Activated CD4-positive, alpha-beta T cell treated with anti-CD3 and anti-CD28 coated beads, Interleukin-2, amount 10 ng/mL, durations not matched to agents 7 days and 5 days (primary cell): ENCODE data around the gene CEP152. TPM values are rescaled to one million over a fixed set of nuclear protein-coding genes. Genes with fewer than 3 reads are reported as not detected.
"Not testable (repeated sequence)": the region's sequence is repeated elsewhere in the genome, so short reads cannot be mapped to it uniquely, and the experiment has no call there.

Experiments used
- CTCF ChIA-PET: fragments of 350-600 bp; sonication (Branson Sonifier 250); formaldehyde crosslinking; loops from one replicate; lab custom pipeline; 2021; ENCODE audit warnings: antibody characterized with exemption; lab: Charles Lee
- POLR2A ChIA-PET: fragments of 350-600 bp; sonication (Branson Sonifier 250); formaldehyde crosslinking; loops from one replicate; lab custom pipeline; 2021; ENCODE audit warnings: antibody characterized with exemption; lab: Charles Lee
- DNase-seq: peaks from one replicate; pipeline ENCODE4 v3.0.0-alpha.2; 2020
- H3K27ac Mint-ChIP-seq: one replicate; pipeline ENCODE4 v1.8.0; 2021; ENCODE audit warnings: mild to moderate bottlenecking, moderate library complexity, mixed read lengths
- H3K27me3 Mint-ChIP-seq: one replicate; pipeline ENCODE4 v1.8.0; 2021; ENCODE audit warnings: mixed read lengths
- H3K36me3 Mint-ChIP-seq: one replicate; pipeline ENCODE4 v1.8.0; 2021; ENCODE audit warnings: low read depth, mixed read lengths
- H3K4me1 Mint-ChIP-seq: one replicate; pipeline ENCODE4 v1.8.0; 2021; ENCODE audit warnings: mixed read lengths
- H3K4me3 Mint-ChIP-seq: one replicate; pipeline ENCODE4 v1.8.0; 2021; ENCODE audit warnings: mild to moderate bottlenecking, moderate library complexity, mixed read lengths
- H3K9me3 Mint-ChIP-seq: one replicate; pipeline ENCODE4 v1.8.0; 2021; ENCODE audit warnings: mixed read lengths
- total RNA-seq, 2 experiments: library from RNA; stranded (reverse); gene quantifications; one replicate each; pipeline ENCODE4 v1.2.3, GENCODE V29; 2021

CEP152 gene
- total RNA-seq, 2 experiments from 2014 or later: 36.2 to 38.0 TPM

- no peak overlapping the region for H3K4me3 Mint-ChIP-seq
- peaks cover 57% of the 10 kb centered on the region for H3K4me1 Mint-ChIP-seq
- ChIA-PET POLR2A (no interaction called here), CTCF (no interaction called here)
- H3K27me3 Mint-ChIP-seq: no peaks in the 10 kb centered on the region
- peaks cover 49% of the 10 kb centered on the region for H3K36me3 Mint-ChIP-seq
- no peak overlapping the region for H3K27ac Mint-ChIP-seq
- H3K9me3 Mint-ChIP-seq: no peaks in the 10 kb centered on the region
- no peak for DNase-seq
These were observed 8.0 kb downstream of the CEP152 start for GRCh38 chr15:48802867-48803266.

- Mint-ChIP-seq H3K4me1 (peaks cover 63% of the 10 kb centered on the region), H3K4me3 (no peak overlapping the region), H3K27me3 (no peaks in the 10 kb centered on the region), H3K27ac (no peak overlapping the region), H3K36me3 (peaks cover 54% of the 10 kb centered on the region), H3K9me3 (no peaks in the 10 kb centered on the region)
- no peak for DNase-seq
- ChIA-PET POLR2A (interaction anchor here (0.7 kb wide), 1 partner anchor 24 kb away, joined by 12 read pairs; no protein-coding TSS in a partner anchor), CTCF (no interaction called here)
These were observed 8.6 kb downstream of the CEP152 start for GRCh38 chr15:48802257-48802656.

- H3K27ac Mint-ChIP-seq: no peak overlapping the region
- no peak for DNase-seq
- no peak overlapping the region for H3K4me3 Mint-ChIP-seq
- ChIA-PET CTCF (interaction anchor here (1.5 kb wide), 1 partner anchor 10 kb away, joined by 10 read pairs; the partner anchor contains the start of gene CEP152), POLR2A (interaction anchor here (0.6 kb wide), 1 partner anchor 10 kb away, joined by 3 read pairs; the partner anchor contains the start of gene CEP152)
- H3K9me3 Mint-ChIP-seq: no peaks in the 10 kb centered on the region
- H3K36me3 Mint-ChIP-seq: peaks cover 61% of the 10 kb centered on the region
- H3K4me1 Mint-ChIP-seq: peaks cover 62% of the 10 kb centered on the region
- H3K27me3 Mint-ChIP-seq: no peaks in the 10 kb centered on the region
These were observed 9.9 kb downstream of the CEP152 start for GRCh38 chr15:48800811-48801455.

GRCh38 chr15:48800245-48800644 is 10.6 kb downstream of the CEP152 start:
- Mint-ChIP-seq H3K27ac (no peak overlapping the region), H3K4me1 (peaks cover 59% of the 10 kb centered on the region)
- CTCF ChIA-PET: no interaction called here

GRCh38 chr15:48798319-48798718 is 12.6 kb downstream of the CEP152 start:
- Mint-ChIP-seq H3K27me3 (no peaks in the 10 kb centered on the region), H3K9me3 (no peaks in the 10 kb centered on the region), H3K27ac (no peak overlapping the region), H3K36me3 (peaks cover 51% of the 10 kb centered on the region), H3K4me1 (peaks cover 51% of the 10 kb centered on the region), H3K4me3 (no peak overlapping the region)
- CTCF ChIA-PET: no interaction called here
- no peak for DNase-seq
- POLR2A ChIA-PET: no interaction called here

More at GRCh38 chr15:48800245-48800644, 10.6 kb downstream of the CEP152 start:
- H3K27me3 Mint-ChIP-seq: no peaks in the 10 kb centered on the region
- no peak for DNase-seq
- peaks cover 61% of the 10 kb centered on the region for H3K36me3 Mint-ChIP-seq
- POLR2A ChIA-PET: no interaction called here
- H3K9me3 Mint-ChIP-seq: no peaks in the 10 kb centered on the region
- H3K4me3 Mint-ChIP-seq: no peak overlapping the region

GRCh38 chr15:48796930-48797329 is 13.9 kb downstream of the CEP152 start:
- H3K27me3 Mint-ChIP-seq: no peaks in the 10 kb centered on the region
- peak overlapping the region; percentile 36 for H3K4me3 Mint-ChIP-seq
- POLR2A ChIA-PET: no interaction called here
- peaks cover 47% of the 10 kb centered on the region for H3K4me1 Mint-ChIP-seq
- peaks cover 53% of the 10 kb centered on the region for H3K36me3 Mint-ChIP-seq
- no peak for DNase-seq
- H3K9me3 Mint-ChIP-seq: no peaks in the 10 kb centered on the region
- H3K27ac Mint-ChIP-seq: peak overlapping the region; percentile 83
- CTCF ChIA-PET: no interaction called here

- CTCF ChIA-PET: no interaction called here
- H3K9me3 Mint-ChIP-seq: no peaks in the 10 kb centered on the region
- H3K4me1 Mint-ChIP-seq: peaks cover 47% of the 10 kb centered on the region
- peak overlapping the region; percentile 83 for H3K27ac Mint-ChIP-seq
- DNase-seq: no peak
- no peaks in the 10 kb centered on the region for H3K27me3 Mint-ChIP-seq
- H3K4me3 Mint-ChIP-seq: peak overlapping the region; percentile 36
- POLR2A ChIA-PET: no interaction called here
- H3K36me3 Mint-ChIP-seq: peaks cover 53% of the 10 kb centered on the region
These were observed 14.3 kb downstream of the CEP152 start for GRCh38 chr15:48796521-48796920.

- CTCF ChIA-PET: no interaction called here
- Mint-ChIP-seq H3K36me3 (peaks cover 48% of the 10 kb centered on the region), H3K4me1 (peaks cover 42% of the 10 kb centered on the region), H3K9me3 (no peaks in the 10 kb centered on the region), H3K27me3 (no peaks in the 10 kb centered on the region), H3K27ac (no peak overlapping the region), H3K4me3 (no peak overlapping the region)
- DNase-seq: no peak
- POLR2A ChIA-PET: no interaction called here
These were observed 15.0 kb downstream of the CEP152 start for GRCh38 chr15:48795901-48796300.

- H3K27ac Mint-ChIP-seq: peak overlapping the region; percentile 79
- H3K36me3 Mint-ChIP-seq: peaks cover 53% of the 10 kb centered on the region
- POLR2A ChIA-PET: no interaction called here
These were observed 16.2 kb downstream of the CEP152 start for GRCh38 chr15:48794697-48795134.

GRCh38 chr15:48792408-48792807 is 18.5 kb downstream of the CEP152 start:
- no peaks in the 10 kb centered on the region for H3K9me3 Mint-ChIP-seq
- H3K4me3 Mint-ChIP-seq: no peak overlapping the region
- H3K27ac Mint-ChIP-seq: no peak overlapping the region
- peaks cover 57% of the 10 kb centered on the region for H3K36me3 Mint-ChIP-seq
- peaks cover 22% of the 10 kb centered on the region for H3K4me1 Mint-ChIP-seq
- POLR2A ChIA-PET: no interaction called here
- DNase-seq: no peak
- H3K27me3 Mint-ChIP-seq: no peaks in the 10 kb centered on the region
- CTCF ChIA-PET: no interaction called here

More at GRCh38 chr15:48794697-48795134, 16.2 kb downstream of the CEP152 start:
- CTCF ChIA-PET: no interaction called here
- H3K4me1 Mint-ChIP-seq: peaks cover 36% of the 10 kb centered on the region
- no peaks in the 10 kb centered on the region for H3K27me3 Mint-ChIP-seq
- no peaks in the 10 kb centered on the region for H3K9me3 Mint-ChIP-seq
- no peak overlapping the region for H3K4me3 Mint-ChIP-seq
- DNase-seq: no peak

GRCh38 chr15:48790466-48791115 is 20.3 kb downstream of the CEP152 start:
- H3K27ac Mint-ChIP-seq, DNase-seq, H3K4me3 Mint-ChIP-seq, H3K9me3 Mint-ChIP-seq, POLR2A ChIA-PET, H3K4me1 Mint-ChIP-seq, H3K27me3 Mint-ChIP-seq: not testable (repeated sequence)
- H3K36me3 Mint-ChIP-seq: peaks cover 47% of the 10 kb centered on the region
- CTCF ChIA-PET: interaction anchor here (0.6 kb wide), 1 partner anchor 438 kb away, joined by 3 read pairs; no protein-coding TSS in a partner anchor

- no peak overlapping the region for H3K4me3 Mint-ChIP-seq
- POLR2A ChIA-PET: interaction anchor here (0.6 kb wide), 1 partner anchor 414 kb away, joined by 4 read pairs; no protein-coding TSS in a partner anchor
- DNase-seq: no peak
- no peaks in the 10 kb centered on the region for H3K27me3 Mint-ChIP-seq
- peaks cover 7% of the 10 kb centered on the region for H3K4me1 Mint-ChIP-seq
- CTCF ChIA-PET: interaction anchor here (0.6 kb wide), 1 partner anchor 1435 kb away, joined by 4 read pairs; no protein-coding TSS in a partner anchor
- no peak overlapping the region for H3K27ac Mint-ChIP-seq
- no peaks in the 10 kb centered on the region for H3K9me3 Mint-ChIP-seq
- H3K36me3 Mint-ChIP-seq: peaks cover 49% of the 10 kb centered on the region
These were observed 25.2 kb downstream of the CEP152 start for GRCh38 chr15:48785712-48786111.

- CTCF ChIA-PET: no interaction called here
- H3K4me1 Mint-ChIP-seq: peaks cover 7% of the 10 kb centered on the region
These were observed 25.7 kb downstream of the CEP152 start for GRCh38 chr15:48785195-48785594.

More at GRCh38 chr15:48785195-48785594, 25.7 kb downstream of the CEP152 start:
- POLR2A ChIA-PET: interaction anchor here (0.6 kb wide), 1 partner anchor 413 kb away, joined by 4 read pairs; no protein-coding TSS in a partner anchor
- DNase-seq: no peak
- Mint-ChIP-seq H3K36me3 (peaks cover 49% of the 10 kb centered on the region), H3K27ac (no peak overlapping the region), H3K4me3 (no peak overlapping the region), H3K27me3 (no peaks in the 10 kb centered on the region), H3K9me3 (no peaks in the 10 kb centered on the region)
